ENCODE results near the gene RCN2. TPM values are rescaled to one million over a fixed set of nuclear protein-coding genes. Genes with fewer than 3 reads are reported as not detected.
A peak's percentile ranks its signal among the peaks of the same experiment; 100 is the strongest.
"Not testable (repeated sequence)": the region's sequence is repeated elsewhere in the genome, so short reads cannot be mapped to it uniquely, and the experiment has no call there.

Gene RCN2
- total RNA-seq, 1 experiment from 2014 or later: 82.7 TPM

DNA sequence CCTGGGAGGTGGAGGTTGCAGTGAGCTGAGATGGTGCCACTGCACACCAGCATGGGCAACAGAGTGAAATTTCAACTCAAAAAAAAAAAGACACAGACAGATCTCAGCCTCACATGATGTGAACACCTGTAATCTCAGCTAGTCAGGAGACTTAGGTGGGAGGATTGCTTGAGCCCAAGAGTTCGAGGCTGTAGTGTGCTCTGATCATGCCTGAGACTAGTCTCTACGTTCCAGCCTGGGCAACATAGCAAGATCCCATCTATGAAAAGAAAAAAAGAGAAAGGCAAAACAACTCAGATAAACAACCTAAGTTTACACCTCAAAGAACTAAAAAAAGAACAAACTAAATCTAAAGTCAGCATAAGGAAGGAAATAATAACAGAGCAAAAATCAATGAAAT lies 37.4 kb upstream of the RCN2 start:
- no peak overlapping the region for H3K27ac ChIP-seq (ENCODE audit: low read length)
- no peak overlapping the region for H3K9ac ChIP-seq (ENCODE audit: low read length)
- ChIA-PET POLR2A (ENCODE audit: unreplicated experiment) (no interaction called here), CTCF (no interaction called here)
- H3K9me3 ChIP-seq (ENCODE audit: low read length): no peaks in the 10 kb centered on the region
- H3K4me2 ChIP-seq (ENCODE audit: low read length): no peak overlapping the region
- H4K20me1 ChIP-seq (ENCODE audit: low read length): no peaks in the 10 kb centered on the region
- H3K4me3 ChIP-seq (ENCODE audit: low read length): no peak overlapping the region
- DNase-seq (no peak), ATAC-seq (no peak)
- H3F3A ChIP-seq (ENCODE audit: low read length, unreplicated experiment): no peaks in the 10 kb centered on the region
- no peaks in the 10 kb centered on the region for H3K36me3 ChIP-seq (ENCODE audit: low read depth, low read length)
- no peak overlapping the region for H2AFZ ChIP-seq (ENCODE audit: low read length)
- BruUV-seq (replicated peaks): no TSS peak
- H3K27me3 ChIP-seq (ENCODE audit: low read length): no peaks in the 10 kb centered on the region
- peaks cover 12% of the 10 kb centered on the region for H3K4me1 ChIP-seq (ENCODE audit: insufficient read depth, low read length)
- no peaks in the 10 kb centered on the region for H3K9me2 ChIP-seq (replicated peaks; ENCODE audit: low read length)
- TF ChIP-seq, protein P1, sequence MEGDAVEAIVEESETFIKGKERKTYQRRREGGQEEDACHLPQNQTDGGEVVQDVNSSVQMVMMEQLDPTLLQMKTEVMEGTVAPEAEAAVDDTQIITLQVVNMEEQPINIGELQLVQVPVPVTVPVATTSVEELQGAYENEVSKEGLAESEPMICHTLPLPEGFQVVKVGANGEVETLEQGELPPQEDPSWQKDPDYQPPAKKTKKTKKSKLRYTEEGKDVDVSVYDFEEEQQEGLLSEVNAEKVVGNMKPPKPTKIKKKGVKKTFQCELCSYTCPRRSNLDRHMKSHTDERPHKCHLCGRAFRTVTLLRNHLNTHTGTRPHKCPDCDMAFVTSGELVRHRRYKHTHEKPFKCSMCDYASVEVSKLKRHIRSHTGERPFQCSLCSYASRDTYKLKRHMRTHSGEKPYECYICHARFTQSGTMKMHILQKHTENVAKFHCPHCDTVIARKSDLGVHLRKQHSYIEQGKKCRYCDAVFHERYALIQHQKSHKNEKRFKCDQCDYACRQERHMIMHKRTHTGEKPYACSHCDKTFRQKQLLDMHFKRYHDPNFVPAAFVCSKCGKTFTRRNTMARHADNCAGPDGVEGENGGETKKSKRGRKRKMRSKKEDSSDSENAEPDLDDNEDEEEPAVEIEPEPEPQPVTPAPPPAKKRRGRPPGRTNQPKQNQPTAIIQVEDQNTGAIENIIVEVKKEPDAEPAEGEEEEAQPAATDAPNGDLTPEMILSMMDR (conservative IDR thresholded peaks at IDR 0.05; ENCODE audit: low read depth, low read length): no peak
- TF ChIP-seq EZH2 (IDR thresholded peaks at IDR 0.05; ENCODE audit: low read length, unreplicated experiment) (no peak), EZH2phosphoT487 (IDR thresholded peaks at IDR 0.05; ENCODE audit: borderline replicate concordance, low read length) (no peak)
- intact Hi-C loops (cut with micrococcal nuclease): no loop called here
- H3K79me2 ChIP-seq (ENCODE audit: low read length): 0 out of 2 replicates have a peak, but pooled peaks cover 4% of the 10 kb centered on the region

DNA sequence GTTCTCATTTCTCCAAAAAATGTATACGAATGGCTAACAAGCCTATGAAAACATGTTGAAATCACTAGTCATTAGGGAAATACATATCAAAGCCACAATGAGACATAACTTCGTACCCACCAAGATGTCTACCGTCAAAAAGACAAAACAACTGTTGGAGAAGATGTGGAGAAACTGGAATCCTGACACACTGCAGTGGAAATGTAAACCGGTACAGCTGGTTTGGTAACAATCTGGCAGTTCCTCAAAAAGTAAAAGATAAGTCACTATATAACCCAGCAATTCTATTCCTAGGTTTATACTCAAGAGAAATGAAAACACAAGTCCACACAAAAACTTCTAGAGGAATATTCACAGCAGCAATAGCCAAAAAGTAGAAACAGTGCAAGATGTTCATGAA lies 33.4 kb upstream of the RCN2 start:
- H3K4me1 ChIP-seq (ENCODE audit: insufficient read depth, low read length): peaks cover 12% of the 10 kb centered on the region
- DNase-seq (peak; percentile 82), ATAC-seq (no peak; the same call in 1 of the 2 replicates)
- H3K27me3 ChIP-seq (ENCODE audit: low read length): no peaks in the 10 kb centered on the region
- TF ChIP-seq EZH2 (IDR thresholded peaks at IDR 0.05; ENCODE audit: low read length, unreplicated experiment): no peak
- no peaks in the 10 kb centered on the region for H3F3A ChIP-seq (ENCODE audit: low read length, unreplicated experiment)
- ChIA-PET CTCF (no interaction called here), POLR2A (ENCODE audit: unreplicated experiment) (no interaction called here)
- H3K9ac ChIP-seq (ENCODE audit: low read length): no peak overlapping the region
- no peak overlapping the region for H3K27ac ChIP-seq (ENCODE audit: low read length)
- no TSS peak for BruUV-seq (replicated peaks)
- no peaks in the 10 kb centered on the region for H3K9me2 ChIP-seq (replicated peaks; ENCODE audit: low read length)
- H3K9me3 ChIP-seq (ENCODE audit: low read length): no peaks in the 10 kb centered on the region
- peak overlapping the region; percentile 40 for H3K4me2 ChIP-seq (ENCODE audit: low read length)
- peaks cover 11% of the 10 kb centered on the region; the same call in 1 of the 2 replicates for H3K79me2 ChIP-seq (ENCODE audit: low read length)
- no peaks in the 10 kb centered on the region for H3K36me3 ChIP-seq (ENCODE audit: low read depth, low read length)
- H3K4me3 ChIP-seq (ENCODE audit: low read length): no peak overlapping the region
- peak overlapping the region; percentile 46; the same call in 1 of the 2 replicates for H2AFZ ChIP-seq (ENCODE audit: low read length)
- intact Hi-C loops (cut with micrococcal nuclease): no loop called here
- no peaks in the 10 kb centered on the region for H4K20me1 ChIP-seq (ENCODE audit: low read length)

DNA sequence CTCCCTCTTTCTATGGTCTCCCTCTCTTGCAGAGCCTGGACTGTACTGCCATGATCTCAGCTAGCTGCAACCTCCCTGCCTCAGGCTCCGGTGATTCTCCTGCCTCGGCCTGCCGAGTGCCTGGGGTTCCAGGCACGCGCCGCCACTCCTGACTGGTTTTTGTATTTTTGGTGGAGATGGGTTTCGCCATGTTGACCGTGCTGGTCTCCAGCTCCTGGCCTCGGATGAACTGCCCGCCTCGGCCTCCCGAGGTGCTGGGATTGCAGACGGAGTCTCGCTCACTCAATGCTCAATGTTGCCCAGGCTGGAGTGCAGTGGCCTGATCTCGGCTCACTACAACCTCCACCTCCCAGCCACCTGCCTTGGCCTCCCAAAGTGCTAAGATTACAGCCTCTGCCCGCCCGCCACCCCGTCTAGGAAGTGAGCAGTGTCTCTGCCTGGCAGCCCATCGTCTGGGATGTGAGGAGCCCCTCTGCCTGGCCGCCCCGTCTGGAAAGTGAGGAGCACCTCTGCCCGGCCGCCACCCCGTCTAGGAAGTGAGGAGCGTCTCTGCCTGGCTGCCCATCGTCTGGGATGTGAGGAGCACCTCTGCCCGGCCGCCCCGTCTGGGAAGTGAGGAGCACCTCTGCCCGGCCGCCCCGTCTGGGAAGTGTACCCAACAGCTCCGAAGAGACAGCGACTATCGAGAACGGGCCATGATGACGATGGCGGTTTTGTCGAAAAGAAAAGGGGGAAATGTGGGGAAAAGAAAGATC lies 32.2 kb upstream of the RCN2 start:
- H3F3A ChIP-seq (ENCODE audit: low read length, unreplicated experiment); H3K27ac ChIP-seq (ENCODE audit: low read length); H4K20me1 ChIP-seq (ENCODE audit: low read length); BruUV-seq (replicated peaks); H3K4me2 ChIP-seq (ENCODE audit: low read length); DNase-seq; CTCF ChIA-PET; H3K9me2 ChIP-seq (replicated peaks; ENCODE audit: low read length); intact Hi-C loops (cut with micrococcal nuclease); H2AFZ ChIP-seq (ENCODE audit: low read length); H3K9ac ChIP-seq (ENCODE audit: low read length); H3K9me3 ChIP-seq (ENCODE audit: low read length); H3K27me3 ChIP-seq (ENCODE audit: low read length); POLR2A ChIA-PET (ENCODE audit: unreplicated experiment); ATAC-seq; H3K4me3 ChIP-seq (ENCODE audit: low read length); H3K36me3 ChIP-seq (ENCODE audit: low read depth, low read length): not testable (repeated sequence)
- Histone ChIP-seq H3K79me2 (ENCODE audit: low read length) (peaks cover 17% of the 10 kb centered on the region; the same call in 1 of the 2 replicates), H3K4me1 (ENCODE audit: insufficient read depth, low read length) (peaks cover 18% of the 10 kb centered on the region)

DNA sequence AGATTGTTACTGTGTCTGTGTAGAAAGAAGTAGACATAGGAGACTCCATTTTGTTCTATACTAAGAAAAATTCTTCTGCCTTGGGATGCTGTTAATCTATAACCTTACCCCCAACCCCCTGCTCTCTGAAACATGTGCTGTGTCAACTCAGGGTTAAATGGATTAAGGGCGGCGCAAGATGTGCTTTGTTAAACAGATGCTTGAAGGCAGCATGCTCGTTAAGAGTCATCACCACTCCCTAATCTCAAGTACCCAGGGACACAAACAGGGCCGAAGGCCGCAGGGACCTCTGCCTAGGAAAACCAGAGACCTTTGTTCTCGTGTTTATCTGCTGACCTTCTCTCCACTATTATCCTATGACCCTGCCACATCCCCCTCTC lies 31.6 kb upstream of the RCN2 start:
- H3K27ac ChIP-seq (ENCODE audit: low read length); H2AFZ ChIP-seq (ENCODE audit: low read length); POLR2A ChIA-PET (ENCODE audit: unreplicated experiment); H3K27me3 ChIP-seq (ENCODE audit: low read length); DNase-seq; H3K4me2 ChIP-seq (ENCODE audit: low read length); H3K9ac ChIP-seq (ENCODE audit: low read length); ATAC-seq; H3F3A ChIP-seq (ENCODE audit: low read length, unreplicated experiment); H3K9me3 ChIP-seq (ENCODE audit: low read length); H3K4me3 ChIP-seq (ENCODE audit: low read length); intact Hi-C loops (cut with micrococcal nuclease); H3K9me2 ChIP-seq (replicated peaks; ENCODE audit: low read length); H4K20me1 ChIP-seq (ENCODE audit: low read length); BruUV-seq (replicated peaks); CTCF ChIA-PET; H3K36me3 ChIP-seq (ENCODE audit: low read depth, low read length): not testable (repeated sequence)
- peaks cover 19% of the 10 kb centered on the region; the same call in 1 of the 2 replicates for H3K79me2 ChIP-seq (ENCODE audit: low read length)
- peaks cover 19% of the 10 kb centered on the region for H3K4me1 ChIP-seq (ENCODE audit: insufficient read depth, low read length)
